ENCODE data around the gene RBM28. TPM values are rescaled to one million over a fixed set of nuclear protein-coding genes. Genes with fewer than 3 reads are reported as not detected.

Gene RBM28
- total RNA-seq, 1 experiment from 2014 or later, result 45.3 TPM

- no peak for ATAC-seq
- POLR2A ChIA-PET (ENCODE audit: unreplicated experiment), result no interaction called here
- CTCF ChIA-PET, result no interaction called here
Measured at GRCh38 chr7:128263420-128263819, 80.3 kb downstream of the RBM28 start.

GRCh38 chr7:128262273-128263028 is 81.3 kb downstream of the RBM28 start:
- Histone ChIP-seq H3K27me3 (ENCODE audit: low read length) (no peaks in the 10 kb centered on the region), H3K4me3 (ENCODE audit: low read length) (no peak overlapping the region), H3K79me2 (ENCODE audit: low read length) (no peaks in the 10 kb centered on the region), H3K36me3 (ENCODE audit: low read depth, low read length) (no peaks in the 10 kb centered on the region), H2AFZ (ENCODE audit: low read length) (no peak overlapping the region), H4K20me1 (ENCODE audit: low read length) (no peaks in the 10 kb centered on the region), H3K9me3 (ENCODE audit: low read length) (no peaks in the 10 kb centered on the region), H3K9ac (ENCODE audit: low read length) (no peak overlapping the region), H3K4me1 (ENCODE audit: insufficient read depth, low read length) (peaks cover 17% of the 10 kb centered on the region), H3F3A (ENCODE audit: low read length, unreplicated experiment) (peaks cover 4% of the 10 kb centered on the region), H3K4me2 (ENCODE audit: low read length) (no peak overlapping the region), H3K27ac (ENCODE audit: low read length) (no peak overlapping the region), H3K9me2 (replicated peaks; ENCODE audit: low read length) (no peaks in the 10 kb centered on the region)
- DNase-seq, result no peak
- BruUV-seq (replicated peaks), result no TSS peak
- ChIA-PET CTCF (no interaction called here), POLR2A (ENCODE audit: unreplicated experiment) (no interaction called here)
- ATAC-seq, result no peak
- intact Hi-C loops (cut with micrococcal nuclease), result no loop called here
- no peak for TF ChIP-seq CTCF (conservative IDR thresholded peaks at IDR 0.05; ENCODE audit: low read depth, low read length)
- TF ChIP-seq EZH2phosphoT487 (IDR thresholded peaks at IDR 0.05; ENCODE audit: borderline replicate concordance, low read length), result no peak
- TF ChIP-seq EZH2 (IDR thresholded peaks at IDR 0.05; ENCODE audit: low read length, unreplicated experiment), result no peak

More at GRCh38 chr7:128263420-128263819, 80.3 kb downstream of the RBM28 start:
- H3K9me2 ChIP-seq (replicated peaks; ENCODE audit: low read length), result no peaks in the 10 kb centered on the region
- no TSS peak for BruUV-seq (replicated peaks)
- H3K4me2 ChIP-seq (ENCODE audit: low read length), result no peak overlapping the region
- TF ChIP-seq CTCF (conservative IDR thresholded peaks at IDR 0.05; ENCODE audit: low read depth, low read length) (no peak), EZH2 (IDR thresholded peaks at IDR 0.05; ENCODE audit: low read length, unreplicated experiment) (no peak), EZH2phosphoT487 (IDR thresholded peaks at IDR 0.05; ENCODE audit: borderline replicate concordance, low read length) (no peak)
- H3K9me3 ChIP-seq (ENCODE audit: low read length), result no peaks in the 10 kb centered on the region
- no peak overlapping the region for H2AFZ ChIP-seq (ENCODE audit: low read length)
- H3F3A ChIP-seq (ENCODE audit: low read length, unreplicated experiment), result peaks cover 4% of the 10 kb centered on the region
- DNase-seq, result no peak
- no peaks in the 10 kb centered on the region for H3K79me2 ChIP-seq (ENCODE audit: low read length)
- intact Hi-C loops (cut with micrococcal nuclease), result no loop called here
- no peaks in the 10 kb centered on the region for H3K36me3 ChIP-seq (ENCODE audit: low read depth, low read length)
- H3K9ac ChIP-seq (ENCODE audit: low read length), result no peak overlapping the region
- H3K27ac ChIP-seq (ENCODE audit: low read length), result no peak overlapping the region
- no peak overlapping the region for H3K4me3 ChIP-seq (ENCODE audit: low read length)
- H3K27me3 ChIP-seq (ENCODE audit: low read length), result no peaks in the 10 kb centered on the region
- peaks cover 17% of the 10 kb centered on the region for H3K4me1 ChIP-seq (ENCODE audit: insufficient read depth, low read length)
- no peaks in the 10 kb centered on the region for H4K20me1 ChIP-seq (ENCODE audit: low read length)

Data from PC-3 (cell line).